Ascending aorta (tissue), 2 donors: ENCODE measurements around the gene RYR3. TPM values are rescaled to one million over a fixed set of nuclear protein-coding genes. Genes with fewer than 3 reads are reported as not detected.
A peak's percentile ranks its signal among the peaks of the same experiment; 100 is the strongest.

Experiments used
- DNase-seq, 2 donors: peaks; one replicate each; pipeline ENCODE4 v3.0.0-alpha.2; 2019; ENCODE audit warnings: low spot score in 2 of 2
- H3K27ac ChIP-seq, 2 donors: fragments of 200-600 bp; sonication (generic); one replicate each; pipeline ENCODE4 v1.5.1; 2016 to 2017; ENCODE audit warnings: mild to moderate bottlenecking in 1 of 2
- H3K27me3 ChIP-seq: fragments of 200-600 bp; sonication (generic); one replicate; pipeline ENCODE4 v1.5.1; 2017
- H3K36me3 ChIP-seq, 2 donors: fragments of 200-600 bp; sonication (generic); one replicate each; pipeline ENCODE4 v1.5.1; 2016
- H3K4me1 ChIP-seq, 2 donors: fragments of 200-600 bp; sonication (generic); one replicate each; pipeline ENCODE4 v1.5.1; 2016 to 2017; ENCODE audit warnings: mild to moderate bottlenecking in 1 of 2
- H3K4me3 ChIP-seq, 2 donors: fragments of 200-600 bp; sonication (generic); one replicate each; pipeline ENCODE4 v1.5.1; 2016 to 2017; ENCODE audit warnings: mild to moderate bottlenecking in 1 of 2
- H3K9me3 ChIP-seq, 2 donors: fragments of 200-600 bp; sonication (generic); one replicate each; pipeline ENCODE4 v1.5.1; 2016
- intact Hi-C: fragments of 100-400 bp; cut with DNase I; formaldehyde crosslinking; loops from one replicate; pipeline ENCODE4 v1.15.1; 2023
- total RNA-seq: library from RNA; depleted of rRNA; stranded (reverse); fragments of >200 nt; gene quantifications from one replicate; pipeline ENCODE4 v1.1.0, GENCODE V29; 2016
- TF ChIP-seq, protein P1 (sequence below), 3 experiments: fragments of 200-600 bp in 2 of 3; fragments of 450-650 bp in 1 of 3; sonication (generic) in 2 of 3; IDR thresholded peaks; one replicate each; pipeline ENCODE4 v1.5.1; 2016 to 2019; ENCODE audit warnings: antibody characterized with exemption in 3 of 3, mild to moderate bottlenecking in 1 of 3, moderate library complexity in 1 of 3

RYR3 gene
- 3.1 TPM for total RNA-seq

DNA sequence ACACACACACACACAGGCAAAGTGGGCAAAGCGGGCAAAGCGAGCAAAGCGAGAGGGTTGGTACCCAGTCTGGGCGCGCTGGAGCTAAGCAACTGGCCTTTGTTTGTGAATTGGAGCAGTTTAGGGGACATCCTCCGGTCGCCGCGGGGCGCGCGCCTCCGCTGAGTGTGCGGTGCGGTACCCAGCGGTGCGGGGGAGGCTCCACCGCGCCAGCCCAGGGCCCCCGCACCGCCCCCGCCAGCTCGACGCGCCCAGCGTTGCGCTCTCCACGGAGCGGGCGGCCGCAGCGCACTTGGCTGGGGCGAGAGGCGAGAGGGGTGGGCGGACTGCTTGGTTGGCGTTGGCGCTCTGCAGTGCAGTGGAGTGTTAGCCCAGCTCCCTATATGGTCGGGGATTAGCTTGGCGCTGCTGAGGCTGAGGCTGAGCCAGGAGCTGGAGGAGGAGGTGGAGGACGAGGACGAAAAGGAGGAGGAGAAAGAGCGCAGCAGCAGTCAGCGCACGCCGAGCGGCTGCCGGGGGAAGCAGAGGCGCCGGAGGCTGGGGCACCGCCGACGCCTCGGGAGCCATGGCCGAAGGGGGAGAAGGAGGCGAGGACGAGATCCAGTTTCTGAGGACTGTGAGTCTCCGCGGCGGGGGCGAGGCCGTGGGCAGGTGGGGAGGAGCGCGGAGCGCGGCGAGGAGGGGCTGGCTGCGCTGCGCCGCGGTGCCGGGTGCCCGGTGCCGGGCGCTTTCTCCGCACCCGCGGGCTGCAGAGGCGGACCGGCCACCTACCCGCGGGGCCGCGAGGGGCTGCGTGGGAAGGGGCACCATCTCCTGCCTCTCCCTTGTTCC, at the start of gene RYR3:
Gene RYR3, plus strand, starts transcription at position 487 of the 831 bp plus-strand sequence. Its CDS starts 79 bp downstream, at position 566.
- peak within 1 kb of the TSS; percentile 53 to 71 for H3K27ac ChIP-seq

GRCh38 chr15:33262306-33262705, 48.5 kb upstream of the RYR3 start:
- Histone ChIP-seq H3K9me3 (no peaks in the 10 kb centered on the region), H3K4me3 (no peak overlapping the region), H3K36me3 (no peaks in the 10 kb centered on the region), H3K4me1 (no peaks in the 10 kb centered on the region), H3K27me3 (no peaks in the 10 kb centered on the region), H3K27ac (no peak overlapping the region)
- intact Hi-C loops, result no loop called here
- TF ChIP-seq, protein P1, sequence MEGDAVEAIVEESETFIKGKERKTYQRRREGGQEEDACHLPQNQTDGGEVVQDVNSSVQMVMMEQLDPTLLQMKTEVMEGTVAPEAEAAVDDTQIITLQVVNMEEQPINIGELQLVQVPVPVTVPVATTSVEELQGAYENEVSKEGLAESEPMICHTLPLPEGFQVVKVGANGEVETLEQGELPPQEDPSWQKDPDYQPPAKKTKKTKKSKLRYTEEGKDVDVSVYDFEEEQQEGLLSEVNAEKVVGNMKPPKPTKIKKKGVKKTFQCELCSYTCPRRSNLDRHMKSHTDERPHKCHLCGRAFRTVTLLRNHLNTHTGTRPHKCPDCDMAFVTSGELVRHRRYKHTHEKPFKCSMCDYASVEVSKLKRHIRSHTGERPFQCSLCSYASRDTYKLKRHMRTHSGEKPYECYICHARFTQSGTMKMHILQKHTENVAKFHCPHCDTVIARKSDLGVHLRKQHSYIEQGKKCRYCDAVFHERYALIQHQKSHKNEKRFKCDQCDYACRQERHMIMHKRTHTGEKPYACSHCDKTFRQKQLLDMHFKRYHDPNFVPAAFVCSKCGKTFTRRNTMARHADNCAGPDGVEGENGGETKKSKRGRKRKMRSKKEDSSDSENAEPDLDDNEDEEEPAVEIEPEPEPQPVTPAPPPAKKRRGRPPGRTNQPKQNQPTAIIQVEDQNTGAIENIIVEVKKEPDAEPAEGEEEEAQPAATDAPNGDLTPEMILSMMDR (IDR thresholded peaks at IDR 0.05), result no peak
- DNase-seq, result no peak

More for the DNA sequence above, at the start of gene RYR3:
- intact Hi-C loops, result no loop called here
- Histone ChIP-seq H3K4me3 (peak within 1 kb of the TSS; percentile 61 to 78), H3K27me3 (no peaks in the 10 kb centered on the region), H3K9me3 (no peaks in the 10 kb centered on the region), H3K4me1 (no peaks in the 10 kb centered on the region), H3K36me3 (no peaks in the 10 kb centered on the region)
- peak in 1 of 2 donors; percentile 70 for DNase-seq
- TF ChIP-seq, protein P1 (IDR thresholded peaks at IDR 0.05), result no peak

DNA sequence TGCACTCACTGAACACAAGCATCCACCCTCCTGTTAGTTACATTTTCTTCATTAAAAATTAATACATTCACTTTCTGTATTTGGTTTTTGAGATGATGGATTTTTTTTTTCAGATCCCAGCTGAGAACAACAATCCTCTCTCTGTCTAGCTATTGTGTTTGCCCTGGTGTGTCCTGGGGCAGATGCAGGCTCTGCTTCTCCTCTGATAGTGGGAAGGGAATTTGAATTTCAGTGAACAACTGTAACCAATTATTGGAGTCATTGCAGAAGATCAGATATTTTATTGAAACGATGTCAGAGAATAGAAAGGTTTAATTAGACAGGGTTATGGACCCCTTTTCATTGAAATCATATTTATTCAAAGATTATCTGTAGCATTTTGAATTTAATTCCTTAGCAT, 33.1 kb upstream of the RYR3 start:
- no peak overlapping the region for H3K4me3 ChIP-seq
- no peaks in the 10 kb centered on the region for H3K27me3 ChIP-seq
- H3K4me1 ChIP-seq, result no peaks in the 10 kb centered on the region
- TF ChIP-seq, protein P1 (IDR thresholded peaks at IDR 0.05), result no peak
- DNase-seq, result no peak
- intact Hi-C loops, result no loop called here
- H3K9me3 ChIP-seq, result no peaks in the 10 kb centered on the region
- H3K27ac ChIP-seq, result no peak overlapping the region
- no peaks in the 10 kb centered on the region for H3K36me3 ChIP-seq

DNA sequence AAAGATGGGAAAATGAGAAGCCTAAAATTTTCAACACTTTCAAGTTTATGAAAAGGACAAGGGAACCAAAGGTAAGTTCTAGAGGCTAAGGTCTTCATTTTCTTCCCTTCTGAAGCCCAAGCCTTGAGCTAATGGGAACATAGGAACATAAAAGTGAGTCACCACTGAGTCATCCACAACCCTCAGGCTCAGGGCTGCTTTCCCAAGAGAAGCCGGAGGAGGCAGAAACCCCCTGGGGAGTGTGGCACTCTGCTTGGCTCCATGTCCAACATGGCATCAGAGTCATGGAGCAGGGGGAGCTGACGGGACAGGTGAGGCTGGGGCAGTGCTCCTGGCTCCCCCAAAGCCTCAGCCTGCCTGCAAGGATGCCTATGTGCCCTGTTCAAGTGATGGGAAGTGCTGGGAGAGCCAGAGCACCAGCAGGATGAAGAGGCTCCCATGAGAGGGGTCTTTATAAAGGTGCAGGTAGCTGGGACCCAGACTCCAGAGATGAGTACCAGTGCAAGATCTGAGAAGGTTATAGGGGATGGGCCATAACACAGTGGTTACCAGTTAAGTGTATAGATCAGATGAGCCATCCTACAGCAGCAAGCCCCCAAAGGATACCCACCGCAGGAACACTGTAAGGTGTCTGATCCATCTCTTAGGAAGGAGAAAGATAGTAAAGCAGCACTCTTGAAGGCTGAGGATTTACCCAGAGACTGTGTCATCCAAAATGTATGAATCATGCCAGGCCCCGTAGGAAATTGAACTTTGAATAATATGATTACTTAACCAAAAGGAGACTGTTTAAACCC, 31.8 kb upstream of the RYR3 start:
- no peaks in the 10 kb centered on the region for H3K9me3 ChIP-seq
- H3K4me1 ChIP-seq, result no peaks in the 10 kb centered on the region
- intact Hi-C loops, result no loop called here
- H3K4me3 ChIP-seq, result no peak overlapping the region
- H3K27me3 ChIP-seq, result no peaks in the 10 kb centered on the region
- H3K27ac ChIP-seq, result no peak overlapping the region
- TF ChIP-seq, protein P1 (IDR thresholded peaks at IDR 0.05), result peak in 1 of 3 experiments; percentile 11
- peak in 1 of 2 donors; percentile 67 for DNase-seq
- no peaks in the 10 kb centered on the region for H3K36me3 ChIP-seq

DNA sequence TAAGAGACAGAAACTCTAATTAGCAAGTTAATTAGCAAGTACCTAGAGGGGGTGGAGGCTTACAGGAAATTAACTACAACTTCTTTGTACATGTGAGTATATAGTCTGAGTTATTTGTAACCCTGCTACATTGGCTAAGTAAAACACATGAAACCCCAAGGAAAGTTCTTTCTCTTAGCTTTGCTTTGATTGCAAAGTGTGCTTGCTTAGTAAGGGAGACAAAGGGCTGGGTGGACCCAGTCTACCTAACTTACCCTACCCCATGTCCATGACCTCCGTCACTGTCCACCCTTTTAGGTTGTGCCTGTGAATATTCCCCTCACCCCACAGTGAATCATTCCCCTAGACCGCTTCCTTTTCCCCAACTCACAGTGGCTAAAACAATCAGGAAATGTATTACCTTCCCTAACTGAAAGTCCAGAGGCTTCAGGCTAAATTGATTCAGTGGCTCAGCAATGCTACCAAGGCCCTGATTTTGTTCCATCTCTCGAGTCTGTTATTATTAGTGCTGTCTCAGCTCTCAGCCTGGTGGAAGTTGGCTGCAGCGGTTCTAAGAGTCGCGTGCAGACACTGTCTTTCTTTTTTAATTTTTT, 31.1 kb upstream of the RYR3 start:
- H3K4me1 ChIP-seq, result no peaks in the 10 kb centered on the region
- TF ChIP-seq, protein P1 (IDR thresholded peaks at IDR 0.05), result no peak
- no peak overlapping the region for H3K4me3 ChIP-seq
- intact Hi-C loops, result no loop called here
- H3K9me3 ChIP-seq, result no peaks in the 10 kb centered on the region
- H3K36me3 ChIP-seq, result no peaks in the 10 kb centered on the region
- no peak overlapping the region for H3K27ac ChIP-seq
- no peaks in the 10 kb centered on the region for H3K27me3 ChIP-seq
- DNase-seq, result no peak
